HTERT RPE-1 (cell line): ENCODE results near the gene ACP4.
"Not testable (repeated sequence)": the region's sequence is repeated elsewhere in the genome, so short reads cannot be mapped to it uniquely, and the experiment has no call there.

Source experiments
- in situ Hi-C: fragments of 300-500 bp; cut with MboI; formaldehyde crosslinking; loops from 4 replicates; pipeline ENCODE4 v1.14.3; 2020; ENCODE audit warnings: low sequenced_read_pairs

ACP4 gene, protein sequence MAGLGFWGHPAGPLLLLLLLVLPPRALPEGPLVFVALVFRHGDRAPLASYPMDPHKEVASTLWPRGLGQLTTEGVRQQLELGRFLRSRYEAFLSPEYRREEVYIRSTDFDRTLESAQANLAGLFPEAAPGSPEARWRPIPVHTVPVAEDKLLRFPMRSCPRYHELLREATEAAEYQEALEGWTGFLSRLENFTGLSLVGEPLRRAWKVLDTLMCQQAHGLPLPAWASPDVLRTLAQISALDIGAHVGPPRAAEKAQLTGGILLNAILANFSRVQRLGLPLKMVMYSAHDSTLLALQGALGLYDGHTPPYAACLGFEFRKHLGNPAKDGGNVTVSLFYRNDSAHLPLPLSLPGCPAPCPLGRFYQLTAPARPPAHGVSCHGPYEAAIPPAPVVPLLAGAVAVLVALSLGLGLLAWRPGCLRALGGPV

DNA sequence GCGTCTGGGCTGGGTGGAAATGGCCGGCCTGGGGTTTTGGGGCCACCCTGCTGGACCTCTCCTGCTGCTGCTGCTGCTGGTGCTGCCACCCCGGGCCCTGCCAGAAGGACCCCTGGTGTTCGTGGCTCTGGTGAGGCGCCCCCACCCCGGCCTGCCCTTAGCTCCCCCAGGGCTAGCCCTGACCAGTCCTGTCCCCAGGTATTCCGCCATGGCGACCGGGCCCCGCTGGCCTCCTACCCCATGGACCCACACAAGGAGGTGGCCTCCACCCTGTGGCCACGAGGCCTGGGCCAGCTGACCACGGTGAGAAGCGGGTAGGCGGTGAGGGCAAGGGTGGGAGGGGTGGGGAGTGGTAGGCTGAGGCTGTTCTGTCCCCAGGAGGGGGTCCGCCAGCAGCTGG is at the start of gene ACP4:
Gene ACP4, plus strand, starts transcription at position 20 of the 400 bp plus-strand sequence. Its CDS starts 0 bp downstream, at position 20.
- in situ Hi-C loops: no loop called here

DNA sequence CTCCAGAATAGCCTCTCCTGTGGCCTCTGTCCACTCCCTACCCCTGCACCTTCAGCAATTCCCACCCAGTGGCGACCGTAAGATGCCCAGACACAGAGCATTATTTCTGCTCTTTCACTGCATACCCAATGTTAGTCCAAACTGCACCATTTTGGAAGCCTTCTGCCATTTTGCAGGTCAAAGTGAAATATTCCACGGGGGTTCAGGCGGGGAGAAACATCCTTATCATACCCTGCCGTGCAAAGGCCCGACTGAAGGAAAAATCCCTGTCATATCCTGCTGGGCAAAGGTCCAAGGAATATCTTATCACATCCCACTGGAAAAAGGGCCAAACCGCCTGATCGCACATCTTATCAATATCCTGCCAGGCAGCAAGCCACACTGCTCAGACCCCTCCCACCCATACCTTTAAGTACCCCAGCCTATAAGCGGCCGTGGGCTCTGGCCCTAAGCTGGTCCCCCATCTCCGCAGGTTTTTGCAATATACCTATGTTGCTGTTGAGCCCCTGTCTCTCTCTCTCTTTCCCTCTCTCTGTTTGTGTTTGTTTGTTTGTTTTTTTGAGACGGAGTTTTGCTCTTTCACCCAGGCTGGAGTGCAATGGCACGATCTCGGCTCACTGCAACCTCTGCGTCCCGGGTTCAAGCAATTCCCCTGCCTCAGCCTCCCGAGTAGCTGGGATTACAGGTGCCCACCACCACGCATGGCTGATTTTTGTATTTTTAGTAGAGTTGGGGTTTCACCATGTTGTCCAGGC is 48.9 kb upstream of the ACP4 start:
- in situ Hi-C loops: no loop called here

DNA sequence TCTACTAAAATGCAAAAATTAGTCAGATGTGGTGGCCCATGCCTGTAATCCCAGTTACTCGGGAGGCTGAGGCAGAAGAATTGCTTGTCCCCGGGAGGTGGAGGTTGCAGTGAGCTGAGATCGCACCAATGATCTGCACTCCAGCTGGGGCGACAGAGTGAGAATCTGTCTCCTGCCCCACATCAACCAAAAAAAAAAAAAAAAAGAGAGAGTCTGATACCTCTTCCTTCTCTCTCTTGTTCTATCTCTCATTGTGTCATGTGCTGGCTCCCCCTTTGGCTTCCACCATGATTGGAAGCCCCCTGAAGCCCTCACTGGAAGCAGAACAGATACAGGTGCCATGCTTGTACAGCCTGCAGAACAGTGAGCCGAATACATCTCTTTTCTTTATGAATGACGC is 46.7 kb upstream of the ACP4 start:
- in situ Hi-C loops: no loop called here

DNA sequence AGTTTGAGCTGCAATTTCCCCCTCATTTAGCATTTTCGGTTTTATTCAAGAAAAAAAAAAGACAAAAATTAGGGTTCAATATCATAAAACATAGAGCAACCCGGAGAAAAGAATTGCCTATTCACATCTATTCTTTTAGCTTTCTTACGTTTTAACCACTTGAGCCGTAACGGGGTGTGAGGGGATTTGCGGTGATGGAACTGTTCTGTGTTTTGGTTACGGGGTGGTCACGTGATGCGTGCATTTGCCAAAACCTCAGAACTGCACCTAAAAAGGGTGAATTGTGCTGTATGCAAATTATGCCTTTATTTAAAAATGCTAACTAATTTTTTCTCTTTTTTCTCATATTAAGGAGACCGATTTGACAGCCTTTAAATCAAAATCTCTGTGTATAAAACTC is 45.0 kb upstream of the ACP4 start:
- in situ Hi-C loops: no loop called here

DNA sequence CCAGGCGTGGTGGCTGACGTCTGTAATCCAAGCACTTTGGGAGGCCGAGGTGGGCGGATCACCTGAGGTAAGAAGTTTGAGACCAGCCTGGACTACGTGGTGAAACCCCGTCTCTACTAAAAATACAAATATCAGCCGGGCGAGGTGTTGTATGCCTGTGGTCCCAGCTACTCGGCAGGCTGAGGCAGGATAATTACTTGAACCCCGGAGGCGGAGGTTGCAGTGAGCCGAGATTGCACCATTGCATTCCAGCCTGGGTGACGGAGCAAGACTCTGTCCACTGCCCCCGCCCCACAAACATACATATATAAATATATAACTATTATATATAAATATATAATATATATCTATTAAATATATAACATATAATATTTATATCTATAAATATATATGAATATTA is 43.1 kb upstream of the ACP4 start:
- in situ Hi-C loops: not testable (repeated sequence)

DNA sequence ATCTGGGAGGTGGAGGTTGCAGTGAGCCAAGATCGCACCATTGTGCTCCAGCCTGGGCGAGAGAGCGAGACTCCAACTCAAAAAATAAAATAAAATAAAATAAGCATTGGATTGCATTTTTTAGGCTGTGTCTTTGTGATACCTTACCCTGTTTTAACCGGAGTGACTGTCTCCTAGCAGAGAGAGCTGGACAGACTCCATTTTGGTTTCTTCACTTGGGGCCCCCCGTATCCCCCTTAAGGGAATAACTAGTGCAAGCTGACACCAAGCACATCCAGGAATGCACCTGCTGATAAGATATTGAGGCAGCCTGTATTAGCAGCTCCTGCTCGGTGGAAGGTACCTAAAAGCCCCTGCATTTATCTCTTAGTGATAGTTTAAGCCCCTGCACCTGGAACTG is 40.7 kb upstream of the ACP4 start:
- in situ Hi-C loops: no loop called here

DNA sequence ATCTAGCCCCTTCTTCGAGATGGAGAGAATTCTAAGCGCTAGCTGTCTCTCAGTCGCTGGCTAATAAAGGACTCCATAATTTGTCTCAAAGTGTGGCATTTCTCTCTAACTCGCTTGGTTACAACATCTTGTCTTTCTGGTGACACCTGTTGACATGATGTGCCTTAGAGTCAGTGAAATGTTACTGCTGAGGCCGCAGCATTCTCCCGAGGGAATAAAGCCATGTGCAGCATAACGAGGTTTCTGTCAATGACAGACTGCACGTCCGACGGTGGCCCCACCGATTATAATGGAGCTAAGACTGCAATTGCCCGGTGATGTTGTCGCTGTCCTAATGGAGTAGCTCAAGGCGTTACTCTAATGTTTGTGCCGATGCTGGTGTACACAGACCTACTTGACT is 40.2 kb upstream of the ACP4 start:
- in situ Hi-C loops: no loop called here

DNA sequence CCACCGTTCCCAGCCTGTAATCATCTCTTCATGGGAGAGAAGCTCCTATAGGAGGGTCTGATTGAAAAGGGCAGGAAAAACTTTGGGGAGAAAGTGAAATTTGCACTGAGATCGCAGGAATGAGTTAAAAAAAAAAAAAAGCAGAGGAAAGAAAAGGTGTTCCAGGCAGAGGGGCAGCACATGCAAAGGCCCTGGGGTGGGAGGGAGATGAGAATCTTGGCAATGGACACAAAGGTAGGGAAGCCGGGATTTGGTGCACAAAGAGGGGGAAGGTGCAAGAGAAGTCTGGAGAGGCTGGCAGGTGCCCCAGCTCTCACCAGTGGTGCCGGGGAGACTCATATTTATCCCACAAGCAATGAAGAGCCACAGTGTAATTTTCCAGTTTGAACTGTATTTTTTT is 36.3 kb upstream of the ACP4 start:
- in situ Hi-C loops: no loop called here

DNA sequence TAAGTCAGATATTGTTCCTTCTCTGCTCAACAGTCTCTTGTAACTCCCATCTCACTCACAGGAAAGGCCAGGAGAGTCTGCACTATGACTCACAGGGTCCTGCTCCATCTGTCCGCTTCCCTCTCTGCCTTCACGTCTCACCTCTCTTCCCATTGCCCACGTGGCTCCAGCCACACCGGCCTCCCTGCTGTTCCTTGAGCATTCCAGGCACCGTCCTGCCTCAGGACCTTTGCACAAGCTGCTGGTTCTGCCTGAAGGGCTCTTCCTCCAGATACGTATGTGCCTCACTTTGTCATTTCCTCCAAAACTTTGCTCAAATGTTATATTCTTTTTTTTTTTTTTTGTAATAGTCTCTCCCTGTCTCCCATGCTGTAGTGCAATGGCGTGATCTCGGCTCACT is 34.0 kb upstream of the ACP4 start:
- in situ Hi-C loops: not testable (repeated sequence)

DNA sequence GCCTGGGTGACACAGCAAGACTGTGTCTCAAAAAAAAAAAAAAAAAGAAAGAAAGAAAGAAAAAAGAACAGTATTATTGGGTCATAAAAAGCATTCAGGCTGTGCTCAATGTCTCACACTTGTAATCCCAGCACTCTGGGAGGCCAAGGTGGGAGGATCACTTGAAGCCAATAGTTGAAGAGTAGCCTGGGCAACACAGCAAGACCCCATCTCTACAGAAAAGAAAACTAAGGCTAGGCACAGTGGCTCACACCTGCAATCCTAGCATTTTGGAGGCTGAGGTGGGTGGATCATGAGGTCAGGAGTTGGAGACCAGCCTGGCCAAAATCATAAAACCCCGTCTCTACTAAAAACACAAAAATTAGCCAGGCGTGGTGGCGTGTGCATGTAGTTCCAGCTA is 32.6 kb upstream of the ACP4 start:
- in situ Hi-C loops: not testable (repeated sequence)

DNA sequence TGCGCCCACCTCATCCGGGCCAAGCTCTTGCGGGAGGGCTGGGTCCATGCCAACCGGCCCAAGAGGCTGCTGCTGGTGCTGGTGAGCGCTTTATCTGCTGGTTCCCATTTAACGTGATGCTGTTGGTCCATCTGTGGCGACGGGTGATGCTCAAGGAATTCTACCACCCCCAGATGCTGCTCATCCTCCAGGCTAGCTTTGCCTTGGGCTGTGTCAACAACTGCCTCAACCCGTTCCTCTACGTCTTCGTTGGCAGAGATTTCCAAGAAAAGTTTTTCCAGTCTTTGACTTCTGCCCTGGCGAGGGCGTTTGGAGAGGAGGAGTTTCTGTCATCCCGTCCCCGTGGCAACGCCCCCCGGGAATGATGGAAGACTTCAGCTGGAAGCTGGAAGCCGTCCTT is 31.1 kb upstream of the ACP4 start:
- in situ Hi-C loops: not testable (repeated sequence)

DNA sequence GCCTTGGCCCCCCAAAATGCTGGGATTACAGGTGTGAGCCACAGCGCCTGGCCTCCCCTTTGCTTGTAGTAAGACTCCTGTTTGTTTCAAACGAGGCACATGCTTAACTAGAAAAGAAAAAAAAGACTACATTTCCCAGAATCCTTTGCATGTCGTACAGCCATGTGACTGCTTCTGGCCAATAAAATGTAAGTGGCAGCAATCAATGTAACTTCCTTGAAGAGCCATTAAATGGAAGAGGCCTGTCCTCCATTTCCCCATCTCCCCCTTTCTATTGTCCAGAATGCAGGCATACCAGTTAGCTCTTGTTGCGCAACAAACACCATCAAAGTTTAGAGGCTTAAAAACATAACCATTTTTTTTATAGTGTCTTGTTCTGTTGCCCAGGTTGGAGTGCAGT is 30.3 kb upstream of the ACP4 start:
- in situ Hi-C loops: no loop called here

DNA sequence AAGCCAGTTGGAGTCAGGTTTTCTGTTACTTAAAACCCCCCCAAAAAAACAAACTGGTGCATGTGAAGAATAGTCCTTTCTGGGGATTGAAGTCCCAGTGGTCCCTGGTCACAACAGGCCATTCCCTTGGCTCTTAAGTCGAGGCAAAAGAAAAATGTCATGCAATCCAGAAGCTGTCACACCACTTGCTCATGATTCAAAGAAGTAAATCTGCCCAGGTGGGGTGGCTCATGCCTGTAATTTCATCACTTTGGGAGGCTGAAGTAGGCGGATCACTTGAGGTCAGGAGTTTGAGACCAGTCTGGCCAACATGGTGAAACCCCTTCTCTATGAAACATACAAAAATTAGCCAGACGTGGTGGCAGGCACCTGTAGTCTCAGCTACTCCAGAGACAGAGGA is 28.7 kb upstream of the ACP4 start:
- in situ Hi-C loops: not testable (repeated sequence)

DNA sequence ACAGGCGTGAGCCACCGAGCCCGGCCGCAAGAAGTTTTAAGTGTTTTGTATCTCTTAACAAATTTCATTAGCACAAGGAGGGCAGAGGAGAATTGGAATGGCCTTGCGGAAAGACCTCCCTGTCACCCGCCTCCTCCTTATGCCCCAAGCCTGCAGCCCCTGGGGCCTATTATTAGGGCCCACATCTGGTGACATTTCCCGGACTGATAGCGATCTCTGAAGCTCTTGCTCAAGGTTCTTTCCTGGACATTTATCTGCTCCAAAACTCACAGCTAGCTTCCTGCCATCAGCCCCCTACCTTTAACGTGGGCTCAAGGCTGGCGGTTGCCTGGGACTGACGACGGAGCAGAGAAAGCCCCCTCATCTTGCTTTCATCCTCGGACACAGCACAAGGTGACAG is 26.7 kb upstream of the ACP4 start:
- in situ Hi-C loops: not testable (repeated sequence)

DNA sequence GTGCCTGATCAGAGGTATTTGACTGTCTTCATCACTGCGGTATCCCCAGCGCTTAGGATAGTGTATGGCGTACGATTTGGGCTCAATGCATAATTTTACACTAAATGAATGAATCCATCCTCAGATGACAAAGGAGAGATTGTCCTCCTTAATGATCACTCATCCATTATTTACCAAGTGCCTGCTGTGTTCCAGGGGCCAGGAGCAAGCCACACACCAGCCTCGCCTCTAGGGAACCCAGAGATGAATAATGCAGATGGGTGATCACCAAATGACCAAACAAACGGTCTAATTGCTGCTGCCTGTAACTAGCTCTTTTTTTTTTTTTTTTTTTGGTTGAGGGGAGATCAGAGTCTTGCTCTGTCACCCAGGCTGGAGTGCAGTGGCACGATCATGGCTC is 25.8 kb upstream of the ACP4 start:
- in situ Hi-C loops: no loop called here

DNA sequence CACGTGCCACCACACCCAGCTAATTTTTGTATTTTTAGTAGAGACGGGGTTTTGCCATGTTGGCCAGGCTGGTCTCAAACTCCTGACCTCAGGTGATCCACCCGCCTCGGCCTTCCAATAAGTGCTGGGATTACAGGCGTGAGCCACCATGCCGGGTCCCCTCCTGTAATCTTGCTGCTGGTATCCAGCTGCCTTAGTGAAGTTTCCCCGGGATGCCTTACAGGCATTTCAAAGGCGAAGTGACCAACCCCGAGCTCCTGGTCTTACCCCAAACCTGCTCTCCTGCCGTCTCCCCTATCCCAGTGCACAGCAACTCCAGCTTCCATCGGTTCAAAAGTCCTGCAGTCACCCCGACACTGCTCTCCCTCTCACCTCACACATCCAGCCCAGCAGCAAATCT is 23.5 kb upstream of the ACP4 start:
- in situ Hi-C loops: not testable (repeated sequence)

DNA sequence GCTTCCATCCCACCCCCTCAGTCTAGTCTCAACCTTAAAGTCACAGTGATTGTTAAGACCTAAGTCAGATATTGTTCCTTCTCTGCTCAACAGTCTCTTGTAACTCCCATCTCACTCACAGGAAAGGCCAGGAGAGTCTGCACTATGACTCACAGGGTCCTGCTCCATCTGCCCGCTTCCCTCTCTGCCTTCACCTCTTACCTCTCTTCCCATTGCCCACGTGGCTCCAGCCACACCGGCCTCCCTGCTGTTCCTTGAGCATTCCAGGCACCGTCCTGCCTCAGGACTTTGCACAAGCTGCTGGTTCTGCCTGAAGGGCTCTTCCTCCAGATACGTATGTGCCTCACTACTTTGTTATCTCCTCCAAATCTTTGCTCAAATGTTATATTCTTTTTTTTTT is 23.0 kb upstream of the ACP4 start:
- in situ Hi-C loops: not testable (repeated sequence)

DNA sequence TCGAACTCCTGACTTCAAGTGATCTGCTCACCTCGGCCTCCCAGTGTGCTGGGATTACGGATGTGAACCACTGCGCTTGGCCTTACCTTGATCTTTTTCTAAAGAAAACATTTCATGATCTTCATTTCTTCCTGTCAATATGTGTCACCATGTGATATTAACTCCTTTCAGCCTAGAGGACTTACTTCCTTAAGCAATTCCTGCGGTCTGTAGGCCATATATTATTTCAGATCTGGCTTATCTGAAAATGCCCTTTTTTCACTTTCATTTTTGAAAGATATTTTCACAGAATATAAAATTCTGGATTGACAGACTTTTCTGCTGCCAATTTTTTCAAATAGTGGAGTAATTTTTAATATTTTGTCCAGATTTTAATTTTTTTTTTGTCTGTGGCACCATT is 21.9 kb upstream of the ACP4 start:
- in situ Hi-C loops: no loop called here

DNA sequence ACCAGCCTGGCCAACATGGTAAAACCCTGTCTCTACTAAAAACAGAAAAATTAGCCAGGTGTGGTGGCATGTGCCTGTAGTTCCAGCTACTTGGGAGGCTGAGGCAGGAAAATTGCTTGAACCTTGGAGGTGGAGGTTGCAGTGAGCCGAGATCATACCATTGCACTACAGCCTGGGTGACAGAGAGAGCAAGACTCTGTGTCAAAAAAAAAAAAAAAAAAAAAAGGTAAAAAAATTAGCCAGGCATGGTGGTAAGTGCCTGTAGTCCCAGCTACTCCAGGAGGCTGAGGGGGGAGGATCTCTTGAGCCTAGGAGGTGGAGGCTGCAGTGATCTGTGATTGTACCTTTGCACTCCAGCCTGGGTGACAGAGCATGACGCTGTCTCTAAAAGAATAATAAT is 20.1 kb upstream of the ACP4 start, which contains the start of gene GPR32:
Gene GPR32, plus strand, starts transcription at position 301 of the 400 bp plus-strand sequence. CDS start 137 bp downstream, outside the sequence.
- in situ Hi-C loops: not testable (repeated sequence)

DNA sequence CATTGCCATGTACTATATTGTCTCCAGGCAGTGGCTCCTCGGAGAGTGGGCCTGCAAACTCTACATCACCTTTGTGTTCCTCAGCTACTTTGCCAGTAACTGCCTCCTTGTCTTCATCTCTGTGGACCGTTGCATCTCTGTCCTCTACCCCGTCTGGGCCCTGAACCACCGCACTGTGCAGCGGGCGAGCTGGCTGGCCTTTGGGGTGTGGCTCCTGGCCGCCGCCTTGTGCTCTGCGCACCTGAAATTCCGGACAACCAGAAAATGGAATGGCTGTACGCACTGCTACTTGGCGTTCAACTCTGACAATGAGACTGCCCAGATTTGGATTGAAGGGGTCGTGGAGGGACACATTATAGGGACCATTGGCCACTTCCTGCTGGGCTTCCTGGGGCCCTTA is 19.3 kb upstream of the ACP4 start:
- in situ Hi-C loops: no loop called here

DNA sequence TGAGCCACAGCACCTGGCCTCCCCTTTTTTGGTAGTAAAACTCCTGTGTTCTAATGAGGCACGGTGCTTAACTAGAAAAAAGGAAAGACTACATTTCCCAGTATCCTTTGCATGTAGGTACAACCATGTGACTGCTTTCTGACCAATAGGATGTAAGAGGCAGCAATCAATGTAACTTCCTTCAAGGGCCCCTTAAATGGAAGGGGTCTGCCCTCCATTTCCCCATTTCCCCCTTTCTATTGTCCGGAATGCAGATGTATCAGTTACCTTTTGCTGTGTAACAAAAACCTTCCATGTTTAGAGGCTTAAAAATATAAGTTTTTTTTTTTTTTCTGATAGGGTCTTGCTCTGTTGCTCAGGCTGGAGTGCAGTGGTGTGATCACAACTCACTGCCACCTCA is 17.7 kb upstream of the ACP4 start:
- in situ Hi-C loops: no loop called here

DNA sequence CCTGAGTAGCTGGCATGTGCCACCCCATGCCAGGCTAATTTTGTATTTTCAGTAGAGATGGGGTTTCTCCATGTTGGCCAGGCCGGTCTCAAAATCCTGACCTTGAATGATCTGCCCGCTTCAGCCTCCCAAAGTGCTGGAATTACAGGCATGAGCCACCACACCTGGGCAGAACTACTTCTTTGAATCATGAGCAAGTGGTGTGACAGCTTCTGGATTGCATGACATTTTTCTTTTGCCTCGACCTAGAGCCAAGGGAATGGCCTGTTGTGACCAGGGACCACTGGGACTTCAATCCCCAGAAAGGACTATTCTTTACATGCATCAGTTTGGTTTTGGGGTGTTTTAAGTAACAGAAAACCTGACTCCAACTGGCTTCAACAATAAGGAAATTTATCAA is 17.3 kb upstream of the ACP4 start:
- in situ Hi-C loops: not testable (repeated sequence)
